Measurements from ENCODE around the gene CCM2. TPM values are rescaled to one million over a fixed set of nuclear protein-coding genes. Genes with fewer than 3 reads are reported as not detected.

Gene CCM2
- total and polyA plus RNA-seq, 2 of the 8 experiments (the other 6 are each of a cell fraction or from before 2014, with no cell fraction given), result 31.6 to 41.2 TPM

DNA sequence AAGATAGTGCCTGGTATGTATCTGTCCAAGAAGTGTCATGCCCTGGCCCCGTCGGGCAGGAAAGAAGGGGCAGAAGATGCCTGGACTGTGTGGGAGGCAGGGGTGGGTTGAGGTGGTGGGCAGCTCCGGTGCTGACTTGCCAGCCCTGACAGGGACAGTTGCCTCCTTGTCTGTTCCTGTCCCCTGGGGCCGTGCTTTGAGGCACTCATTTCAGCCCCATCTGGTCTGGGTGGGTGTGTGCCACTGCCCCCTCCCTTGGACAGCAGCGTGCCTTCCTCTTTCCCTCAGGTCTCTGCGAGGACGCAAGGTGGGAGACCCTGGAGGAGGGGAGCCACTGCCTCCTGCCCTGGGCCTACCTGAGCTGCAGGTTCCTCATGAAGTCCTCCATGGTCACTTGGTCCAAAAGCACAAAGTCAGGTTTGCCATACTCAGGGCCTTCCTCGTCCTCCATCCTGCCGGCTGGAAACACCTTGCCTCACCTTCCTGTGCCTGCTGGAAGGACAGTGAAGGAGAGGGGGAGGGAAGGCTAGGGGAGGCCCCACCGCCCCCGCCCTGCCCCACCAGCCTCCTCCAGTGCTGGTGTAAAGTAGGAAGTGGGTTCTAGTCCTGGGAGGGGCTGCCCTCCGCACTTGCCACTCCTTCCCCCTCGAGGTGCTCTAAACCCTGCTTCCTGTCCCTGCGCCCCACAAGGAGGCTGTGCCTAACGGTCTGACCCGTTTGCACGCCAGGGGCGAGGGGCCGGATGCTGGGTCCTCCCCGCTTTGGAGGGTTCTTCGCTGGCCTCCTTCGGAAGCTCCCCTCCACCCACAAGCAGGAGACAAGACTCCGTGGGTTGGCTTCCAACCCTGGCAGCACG lies 21.3 kb upstream of the CCM2 start, which contains the start of gene MYO1G:
MYO1G (minus strand) TSS at position 505 of the 856 bp plus-strand sequence; CDS start at position 451, 54 bp downstream.
- Histone ChIP-seq H3K23me2 (ENCODE audit: low read depth, low read length) (no peaks in the 10 kb centered on the region), H3K18ac (ENCODE audit: extremely low read depth, low read length) (no peak within 1 kb of the TSS), H3K9me3 (ENCODE audit: insufficient read depth in 2 of 2, low read depth in 1 of 2, low read length in 1 of 2) (no peaks in the 10 kb centered on the region), H4K20me1 (replicated peaks in 1 of 2; ENCODE audit: control insufficient read depth in 1 of 2, insufficient read depth in 2 of 2, low read length in 2 of 2) (peaks cover 1 to 9% of the 10 kb centered on the region in 2 experiments), H4K91ac (replicated peaks; ENCODE audit: insufficient read length, low read length) (no peak within 1 kb of the TSS), H2BK120ac (replicated peaks; ENCODE audit: low read depth, low read length) (no peak within 1 kb of the TSS), H2BK15ac (ENCODE audit: low read length) (no peak within 1 kb of the TSS), H2BK20ac (ENCODE audit: low read length) (no peak within 1 kb of the TSS), H3K79me2 (ENCODE audit: control insufficient read depth in 1 of 2, insufficient read depth in 2 of 2, low read length in 2 of 2) (no peaks in the 10 kb centered on the region), H4K5ac (ENCODE audit: insufficient read length, low read depth, low read length) (no peak within 1 kb of the TSS), H2AFZ (ENCODE audit: low read length) (no peak within 1 kb of the TSS), H3K27ac (ENCODE audit: low read depth, low read length) (no peak within 1 kb of the TSS), H2AK5ac (ENCODE audit: low read depth, low read length) (no peak within 1 kb of the TSS), H3K79me1 (ENCODE audit: low read depth, low read length) (no peaks in the 10 kb centered on the region), H4K8ac (ENCODE audit: extremely low read depth, insufficient read depth, low read length) (peak within 1 kb of the TSS; percentile 41; the same call in 1 of the 2 replicates), H3K56ac (replicated peaks; ENCODE audit: insufficient read length, low read depth, low read length) (no peak within 1 kb of the TSS), H3K27me3 (replicated peaks in 1 of 4; ENCODE audit: control insufficient read depth in 3 of 4, extremely low read depth in 1 of 4, insufficient read depth in 3 of 4, low read length in 3 of 4) (no peaks in the 10 kb centered on the region), H3K4ac (replicated peaks; ENCODE audit: insufficient read length, low read depth, low read length) (no peak within 1 kb of the TSS), H3K4me2 (ENCODE audit: insufficient read depth in 1 of 2, low read depth in 2 of 2, low read length in 2 of 2) (no peak within 1 kb of the TSS), H3K4me3 (ENCODE audit: extremely low read depth in 1 of 4, insufficient read depth in 2 of 4, low read depth in 3 of 4, low read length in 4 of 4) (no peak within 1 kb of the TSS), H3K4me1 (replicated peaks in 1 of 4; ENCODE audit: control insufficient read depth in 3 of 4, insufficient read depth in 4 of 4, low read length in 3 of 4) (no peaks in the 10 kb centered on the region), H2BK12ac (ENCODE audit: low read depth, low read length) (no peak within 1 kb of the TSS), H3K14ac (ENCODE audit: insufficient read length) (no peak within 1 kb of the TSS), H2BK5ac (ENCODE audit: low read depth, low read length) (no peak within 1 kb of the TSS), H3K23ac (ENCODE audit: insufficient read length) (no peak within 1 kb of the TSS), H3K36me3 (ENCODE audit: control insufficient read depth in 2 of 4, insufficient read depth in 4 of 4, low read length in 3 of 4) (peaks cover 10 to 18% (median 15%) of the 10 kb centered on the region in 4 experiments), H3K9ac (replicated peaks in 1 of 4; ENCODE audit: extremely low read depth in 1 of 4, low read depth in 3 of 4, low read length in 3 of 4) (no peak within 1 kb of the TSS)
- ChIA-PET POLR2A (ENCODE audit: partially characterized antibody) (interaction anchor here (0.7 to 13.3 kb wide), 10 partner anchors 7 to 173 kb away, joined by 3 to 327 read pairs (median 4); partner anchors contain the start of genes CCM2 and PURB), CTCF (ENCODE audit: partially characterized antibody) (interaction anchor here (1.0 to 1.7 kb wide), 4 partner anchors 14 to 157 kb away, joined by 3 to 4 read pairs (median 4); no protein-coding TSS in a partner anchor)
- WGBS, 2 experiments (ENCODE audit: extremely low coverage in 1 of 2, insufficient coverage in 1 of 2, insufficient read length in 1 of 2, insufficient replicate concordance in 2 of 2, low coverage in 1 of 2, low lambda C conversion rate in 2 of 2, missing lambda C conversion rate in 1 of 2), result 91% methylated on average over 21 of the region's 24 CpGs; no CpG with 5 or more reads in 1 of the 2 experiments
- FAIRE-seq (no peak), DNase-seq (ENCODE audit: low read depth in 1 of 2, low spot score in 2 of 2) (peak in 1 of 2 experiments; percentile 44)
- TF ChIP-seq SIRT6 (IDR thresholded peaks at IDR 0.05; ENCODE audit: low read length) (no peak), KDM4A (IDR thresholded peaks at IDR 0.05; ENCODE audit: low read depth, low read length, severe bottlenecking) (no peak), CTCF (IDR thresholded peaks at IDR 0.05; ENCODE audit: control extremely low read depth in 1 of 3, insufficient read depth in 1 of 3, low read depth in 1 of 3, low read length in 3 of 3) (no peak), RBBP5 (IDR thresholded peaks at IDR 0.05; ENCODE audit: borderline replicate concordance, low read depth, low read length) (no peak), ASH2L (IDR thresholded peaks at IDR 0.05; ENCODE audit: low read length) (no peak), GABPA (IDR thresholded peaks at IDR 0.05; ENCODE audit: borderline replicate concordance, insufficient read depth, low read length) (no peak), MAFK (IDR thresholded peaks at IDR 0.05; ENCODE audit: low read depth, low read length) (no peak), POU5F1 (IDR thresholded peaks at IDR 0.05; ENCODE audit: low read depth, low read length) (no peak)

Measured in H1 (cell line).